Activated CD8-positive, alpha-beta memory T cell treated with anti-CD3 and anti-CD28 coated beads for 24 hours (primary cell): ENCODE results near the gene ATP5F1C.
"Not testable (repeated sequence)": the region's sequence is repeated elsewhere in the genome, so short reads cannot be mapped to it uniquely, and the experiment has no call there.

Experiments
- DNase-seq: peaks from one replicate; pipeline ENCODE4 v3.0.0-alpha.2; 2020

The ATP5F1C gene

GRCh38 chr10:7787857-7788638, at the start of gene ATP5F1C, which contains the start of gene KIN:
TSS of gene ATP5F1C (plus strand) at chr10:7788177. CDS start at chr10:7788208, 31 bp downstream.
TSS of gene KIN (minus strand) at chr10:7787993. CDS start at chr10:7787933, 60 bp downstream.
- DNase-seq, result peak; percentile 98

GRCh38 chr10:7738536-7739407, 49.2 kb upstream of the ATP5F1C start:
- DNase-seq, result no peak

- DNase-seq, result no peak
Measured at GRCh38 chr10:7744307-7744706, 43.7 kb upstream of the ATP5F1C start.

GRCh38 chr10:7748637-7749036, 39.3 kb upstream of the ATP5F1C start:
- not testable (repeated sequence) for DNase-seq

GRCh38 chr10:7750222-7750621, 37.8 kb upstream of the ATP5F1C start:
- no peak for DNase-seq

GRCh38 chr10:7752251-7752650, 35.7 kb upstream of the ATP5F1C start:
- DNase-seq, result no peak

- DNase-seq, result no peak
Measured at GRCh38 chr10:7755103-7755502, 32.9 kb upstream of the ATP5F1C start.

- DNase-seq, result no peak
Measured at GRCh38 chr10:7756360-7756992, 31.5 kb upstream of the ATP5F1C start.

GRCh38 chr10:7763929-7764328, 24.0 kb upstream of the ATP5F1C start:
- no peak for DNase-seq

GRCh38 chr10:7766241-7766640, 21.7 kb upstream of the ATP5F1C start:
- DNase-seq, result no peak

- DNase-seq, result no peak
Measured at GRCh38 chr10:7767209-7767608, 20.8 kb upstream of the ATP5F1C start.

- no peak for DNase-seq
Measured at GRCh38 chr10:7768417-7768816, 19.6 kb upstream of the ATP5F1C start.

- no peak for DNase-seq
Measured at GRCh38 chr10:7773845-7774801, 13.9 kb upstream of the ATP5F1C start.

GRCh38 chr10:7776777-7777176, 11.2 kb upstream of the ATP5F1C start:
- no peak for DNase-seq

- not testable (repeated sequence) for DNase-seq
Measured at GRCh38 chr10:7782194-7782593, 5.8 kb upstream of the ATP5F1C start.

- DNase-seq, result no peak
Measured at GRCh38 chr10:7786430-7786829, 1.5 kb upstream of the ATP5F1C start.

GRCh38 chr10:7787150-7787856, 674 bp upstream of the ATP5F1C start:
- no peak for DNase-seq

- no peak for DNase-seq
Measured at GRCh38 chr10:7788639-7789286, 786 bp downstream of the ATP5F1C start.

- no peak for DNase-seq
Measured at GRCh38 chr10:7789390-7789789, 1.4 kb downstream of the ATP5F1C start.

- no peak for DNase-seq
Measured at GRCh38 chr10:7792541-7792940, 4.6 kb downstream of the ATP5F1C start.
